Measurements from ENCODE around the gene CENPN. TPM values are rescaled to one million over a fixed set of nuclear protein-coding genes. Genes with fewer than 3 reads are reported as not detected.

Gene CENPN
- polyA plus RNA-seq, 3 donors = 2.5 to 4.9 (median 4.4) TPM

GRCh38 chr16:81071805-81072204 lies 64.8 kb downstream of the CENPN start:
- Mint-ChIP-seq H3K4me3 (no peak overlapping the region), H3K4me1 (peaks cover 7% of the 10 kb centered on the region), H3K27me3 (ENCODE audit: low read depth in 3 of 3) (peaks cover 0 to 4% (median 2%) of the 10 kb centered on the region in 3 donors), H3K27ac (peak overlapping the region in 1 of 7 donors; percentile 75), H3K36me3 (no peaks in the 10 kb centered on the region), H3K9me3 (peaks cover 0 to 3% (median 0%) of the 10 kb centered on the region in 7 donors)
- Histone ChIP-seq H3K27ac (ENCODE audit: low read depth in 1 of 2, low read length in 2 of 2) (no peak overlapping the region), H3K36me3 (replicated peaks in 1 of 2; ENCODE audit: control insufficient read depth in 1 of 2, insufficient read depth in 2 of 2, low read length in 2 of 2) (no peaks in the 10 kb centered on the region), H3K4me3 (replicated peaks in 1 of 3; ENCODE audit: low read depth in 2 of 3, low read length in 3 of 3) (no peak overlapping the region), H3K9ac (ENCODE audit: insufficient read depth, low read length, poor library complexity, severe bottlenecking) (no peak overlapping the region), H3K4me2 (replicated peaks; ENCODE audit: extremely low read depth, low read length, poor library complexity, severe bottlenecking) (no peak overlapping the region), H3K9me3 (replicated peaks in 1 of 2; ENCODE audit: control insufficient read depth in 1 of 2, insufficient read depth in 1 of 2, low read length in 2 of 2) (no peaks in the 10 kb centered on the region), H3K79me2 (ENCODE audit: insufficient read depth, low read length) (no peaks in the 10 kb centered on the region), H2AFZ (ENCODE audit: insufficient read depth, low read depth, low read length, poor library complexity, severe bottlenecking) (no peak overlapping the region), H3K4me1 (ENCODE audit: control insufficient read depth in 1 of 2, insufficient read depth in 2 of 2, low read length in 2 of 2) (peaks cover 5 to 6% of the 10 kb centered on the region in 2 donors), H4K20me1 (ENCODE audit: insufficient read depth, low read length) (no peaks in the 10 kb centered on the region), H3K27me3 (ENCODE audit: control insufficient read depth in 2 of 2, insufficient read depth in 2 of 2, low read length in 2 of 2) (no peaks in the 10 kb centered on the region)
- no CpG with 5 or more reads among the region's 4 CpGs for WGBS (ENCODE audit: insufficient coverage)
- DNase-seq = peak; percentile 15 to 67 (median 43)
- no peak for TF ChIP-seq CTCF (IDR thresholded peaks at IDR 0.05)
- intact Hi-C loops (cut with micrococcal nuclease) = no loop called here

GRCh38 chr16:81073560-81074330 lies 66.7 kb downstream of the CENPN start:
- no peak for TF ChIP-seq CTCF (IDR thresholded peaks at IDR 0.05)
- Histone ChIP-seq H3K9ac (ENCODE audit: insufficient read depth, low read length, poor library complexity, severe bottlenecking) (no peak overlapping the region), H2AFZ (ENCODE audit: insufficient read depth, low read depth, low read length, poor library complexity, severe bottlenecking) (no peak overlapping the region), H4K20me1 (ENCODE audit: insufficient read depth, low read length) (no peaks in the 10 kb centered on the region), H3K79me2 (ENCODE audit: insufficient read depth, low read length) (no peaks in the 10 kb centered on the region), H3K4me3 (replicated peaks in 1 of 3; ENCODE audit: low read depth in 2 of 3, low read length in 3 of 3) (no peak overlapping the region), H3K4me1 (ENCODE audit: control insufficient read depth in 1 of 2, insufficient read depth in 2 of 2, low read length in 2 of 2) (peaks cover 12 to 13% of the 10 kb centered on the region in 2 donors), H3K36me3 (replicated peaks in 1 of 2; ENCODE audit: control insufficient read depth in 1 of 2, insufficient read depth in 2 of 2, low read length in 2 of 2) (no peaks in the 10 kb centered on the region), H3K27ac (ENCODE audit: low read depth in 1 of 2, low read length in 2 of 2) (no peak overlapping the region), H3K27me3 (ENCODE audit: control insufficient read depth in 2 of 2, insufficient read depth in 2 of 2, low read length in 2 of 2) (no peaks in the 10 kb centered on the region), H3K9me3 (replicated peaks in 1 of 2; ENCODE audit: control insufficient read depth in 1 of 2, insufficient read depth in 1 of 2, low read length in 2 of 2) (no peaks in the 10 kb centered on the region), H3K4me2 (replicated peaks; ENCODE audit: extremely low read depth, low read length, poor library complexity, severe bottlenecking) (no peak overlapping the region)
- intact Hi-C loops (cut with micrococcal nuclease) = no loop called here
- no peak for DNase-seq
- Mint-ChIP-seq H3K27ac (no peak overlapping the region), H3K27me3 (ENCODE audit: low read depth in 3 of 3) (peaks cover 0 to 4% (median 2%) of the 10 kb centered on the region in 3 donors), H3K9me3 (peaks cover 0 to 3% (median 0%) of the 10 kb centered on the region in 7 donors), H3K36me3 (no peaks in the 10 kb centered on the region), H3K4me1 (peaks cover 11% of the 10 kb centered on the region), H3K4me3 (no peak overlapping the region)
- 90% methylated on average over 2 of the region's 5 CpGs for WGBS (ENCODE audit: insufficient coverage)

All from CD14-positive monocyte (primary cell).